Measurements from ENCODE around the gene SPANXN4. TPM values are rescaled to one million over a fixed set of nuclear protein-coding genes. Genes with fewer than 3 reads are reported as not detected.

Gene SPANXN4
- total RNA-seq, 2 donors from 2014 or later, result not detected

DNA sequence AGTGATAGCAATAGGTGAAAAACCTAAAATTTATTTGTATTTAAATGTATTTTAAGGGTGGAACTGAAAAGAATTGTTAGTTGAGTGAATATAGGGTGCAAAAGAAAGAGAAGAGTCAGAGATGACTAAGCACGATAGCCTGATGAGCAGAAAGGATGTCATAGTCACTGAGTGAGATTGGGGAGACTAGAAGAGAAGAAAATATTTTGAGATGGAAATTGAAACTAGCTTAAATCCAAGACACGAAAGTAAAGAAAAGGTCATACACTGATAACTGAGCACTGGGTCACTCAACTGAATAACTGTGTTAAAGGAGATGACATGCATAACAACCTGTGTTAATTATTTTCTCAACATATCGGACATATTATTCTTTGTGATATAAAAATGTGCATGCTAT is 55.5 kb downstream of the SPANXN4 start:
- WGBS, 2 experiments (ENCODE audit: insufficient coverage in 1 of 2, insufficient read length in 1 of 2), result 92 to 95% methylated on average over 2 to 3 of the region's 3 CpGs
- H3K4me3 ChIP-seq (ENCODE audit: low read length), result no peak overlapping the region
- no peaks in the 10 kb centered on the region for H3K4me1 ChIP-seq (ENCODE audit: control insufficient read depth, insufficient read depth, low read length)
- Mint-ChIP-seq H3K9me3 (peaks cover 44% of the 10 kb centered on the region), H3K4me3 (no peak overlapping the region), H3K4me1 (no peaks in the 10 kb centered on the region), H3K27ac (no peak overlapping the region), H3K27me3 (ENCODE audit: insufficient read depth) (no peaks in the 10 kb centered on the region), H3K36me3 (ENCODE audit: low read depth) (peaks cover 2% of the 10 kb centered on the region)
- peaks cover 6% of the 10 kb centered on the region for H3K9me3 ChIP-seq (ENCODE audit: control insufficient read depth, low read length)
- no peak overlapping the region for H3K27ac ChIP-seq (ENCODE audit: low read depth, low read length)
- TF ChIP-seq, protein P1, sequence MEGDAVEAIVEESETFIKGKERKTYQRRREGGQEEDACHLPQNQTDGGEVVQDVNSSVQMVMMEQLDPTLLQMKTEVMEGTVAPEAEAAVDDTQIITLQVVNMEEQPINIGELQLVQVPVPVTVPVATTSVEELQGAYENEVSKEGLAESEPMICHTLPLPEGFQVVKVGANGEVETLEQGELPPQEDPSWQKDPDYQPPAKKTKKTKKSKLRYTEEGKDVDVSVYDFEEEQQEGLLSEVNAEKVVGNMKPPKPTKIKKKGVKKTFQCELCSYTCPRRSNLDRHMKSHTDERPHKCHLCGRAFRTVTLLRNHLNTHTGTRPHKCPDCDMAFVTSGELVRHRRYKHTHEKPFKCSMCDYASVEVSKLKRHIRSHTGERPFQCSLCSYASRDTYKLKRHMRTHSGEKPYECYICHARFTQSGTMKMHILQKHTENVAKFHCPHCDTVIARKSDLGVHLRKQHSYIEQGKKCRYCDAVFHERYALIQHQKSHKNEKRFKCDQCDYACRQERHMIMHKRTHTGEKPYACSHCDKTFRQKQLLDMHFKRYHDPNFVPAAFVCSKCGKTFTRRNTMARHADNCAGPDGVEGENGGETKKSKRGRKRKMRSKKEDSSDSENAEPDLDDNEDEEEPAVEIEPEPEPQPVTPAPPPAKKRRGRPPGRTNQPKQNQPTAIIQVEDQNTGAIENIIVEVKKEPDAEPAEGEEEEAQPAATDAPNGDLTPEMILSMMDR (conservative IDR thresholded peaks at IDR 0.05), result no peak
- no peak for DNase-seq
- H3K27me3 ChIP-seq (ENCODE audit: control insufficient read depth, insufficient read depth, low read length, poor library complexity, severe bottlenecking), result no peaks in the 10 kb centered on the region
- no peaks in the 10 kb centered on the region for H3K36me3 ChIP-seq (ENCODE audit: control insufficient read depth, insufficient read depth, low read length)
- no peak overlapping the region for H3K9ac ChIP-seq (ENCODE audit: extremely low read depth, low read length, poor library complexity, severe bottlenecking)

DNA sequence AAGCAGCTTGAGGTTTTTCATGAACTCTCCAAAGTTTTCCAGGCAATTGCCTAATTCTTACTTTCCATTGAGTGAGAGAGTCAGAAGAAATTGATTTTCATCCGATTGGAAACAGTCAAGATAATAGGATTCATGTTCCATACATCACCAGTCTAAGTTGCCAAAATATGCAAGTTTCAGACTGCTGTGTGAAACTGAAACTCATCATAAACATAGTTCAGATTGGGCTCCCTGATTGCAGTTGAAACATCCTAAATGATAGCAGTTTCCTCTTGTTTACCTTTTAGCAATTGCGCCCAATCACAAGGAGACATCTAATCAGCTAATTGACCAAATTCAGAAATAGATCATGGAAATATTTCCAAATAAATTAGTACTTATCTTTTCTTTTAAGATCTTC is 56.8 kb downstream of the SPANXN4 start:
- Mint-ChIP-seq H3K4me1 (no peaks in the 10 kb centered on the region), H3K36me3 (ENCODE audit: low read depth) (peaks cover 2% of the 10 kb centered on the region), H3K9me3 (peaks cover 43% of the 10 kb centered on the region), H3K4me3 (no peak overlapping the region), H3K27ac (no peak overlapping the region), H3K27me3 (ENCODE audit: insufficient read depth) (no peaks in the 10 kb centered on the region)
- Histone ChIP-seq H3K27me3 (ENCODE audit: control insufficient read depth, insufficient read depth, low read length, poor library complexity, severe bottlenecking) (no peaks in the 10 kb centered on the region), H3K9ac (ENCODE audit: extremely low read depth, low read length, poor library complexity, severe bottlenecking) (no peak overlapping the region), H3K36me3 (ENCODE audit: control insufficient read depth, insufficient read depth, low read length) (no peaks in the 10 kb centered on the region), H3K4me3 (ENCODE audit: low read length) (no peak overlapping the region), H3K27ac (ENCODE audit: low read depth, low read length) (no peak overlapping the region), H3K9me3 (ENCODE audit: control insufficient read depth, low read length) (peaks cover 6% of the 10 kb centered on the region), H3K4me1 (ENCODE audit: control insufficient read depth, insufficient read depth, low read length) (no peaks in the 10 kb centered on the region)
- TF ChIP-seq, protein P1 (conservative IDR thresholded peaks at IDR 0.05), result no peak
- 86 to 100% methylated on average over 1 to 2 of the region's 2 CpGs for WGBS, 2 experiments (ENCODE audit: insufficient coverage in 1 of 2, insufficient read length in 1 of 2)
- no peak for DNase-seq
